HepG2 (cell line): Measurements from ENCODE around the gene COPA.

Source experiments
- CTCF ChIP-seq: sonication (generic); formaldehyde crosslinking; IDR thresholded peaks from 2 replicates; pipeline ENCODE4 v1.5.0; 2020; ENCODE audit warnings: mild to moderate bottlenecking, missing genetic modification reagents, moderate library complexity
- HMG20B ChIP-seq: conservative IDR thresholded peaks from 2 replicates; pipeline ENCODE4 v1.6.1; 2016; ENCODE audit warnings: missing genetic modification reagents, missing compliant biosample characterization
- JARID2 ChIP-seq: sonication (generic); formaldehyde crosslinking; IDR thresholded peaks from 2 replicates; pipeline ENCODE4 v1.8.1; 2023; ENCODE audit warnings: missing genetic modification reagents, inconsistent platforms; ENCODE audit not compliant: insufficient replicate concordance
- JUNB ChIP-seq: sonication (generic); formaldehyde crosslinking; IDR thresholded peaks from 2 replicates; pipeline ENCODE4 v1.8.0; 2022; ENCODE audit warnings: missing genetic modification reagents, mild to moderate bottlenecking, borderline replicate concordance
- MEIS1 ChIP-seq: sonication (generic); formaldehyde crosslinking; IDR thresholded peaks from 2 replicates; pipeline ENCODE4 v1.9.0; 2021; ENCODE audit warnings: mild to moderate bottlenecking, missing genetic modification reagents, moderate library complexity, borderline replicate concordance
- TAF1 ChIP-seq: sonication (generic); formaldehyde crosslinking; IDR thresholded peaks from 2 replicates; pipeline ENCODE4 v1.4.0; 2020; ENCODE audit warnings: missing genetic modification reagents
- TEAD2 ChIP-seq: sonication (generic); formaldehyde crosslinking; IDR thresholded peaks from 2 replicates; pipeline ENCODE4 v1.9.0; 2021; ENCODE audit warnings: missing genetic modification reagents

- TF ChIP-seq JUNB (no peak), HMG20B (CRISPR knock-in tag) (no peak), MEIS1 (CRISPR knock-in tag) (no peak), TAF1 (CRISPR knock-in tag) (no peak), TEAD2 (CRISPR knock-in tag) (no peak), JARID2 (no peak), CTCF (CRISPR knock-in tag) (no peak)
Observed at GRCh38 chr1:160243767-160244166, 99.3 kb downstream of the COPA start.
